ENCODE results near the gene MAP3K3.
A peak's percentile ranks its signal among the peaks of the same experiment; 100 is the strongest.

The MAP3K3 gene

DNA sequence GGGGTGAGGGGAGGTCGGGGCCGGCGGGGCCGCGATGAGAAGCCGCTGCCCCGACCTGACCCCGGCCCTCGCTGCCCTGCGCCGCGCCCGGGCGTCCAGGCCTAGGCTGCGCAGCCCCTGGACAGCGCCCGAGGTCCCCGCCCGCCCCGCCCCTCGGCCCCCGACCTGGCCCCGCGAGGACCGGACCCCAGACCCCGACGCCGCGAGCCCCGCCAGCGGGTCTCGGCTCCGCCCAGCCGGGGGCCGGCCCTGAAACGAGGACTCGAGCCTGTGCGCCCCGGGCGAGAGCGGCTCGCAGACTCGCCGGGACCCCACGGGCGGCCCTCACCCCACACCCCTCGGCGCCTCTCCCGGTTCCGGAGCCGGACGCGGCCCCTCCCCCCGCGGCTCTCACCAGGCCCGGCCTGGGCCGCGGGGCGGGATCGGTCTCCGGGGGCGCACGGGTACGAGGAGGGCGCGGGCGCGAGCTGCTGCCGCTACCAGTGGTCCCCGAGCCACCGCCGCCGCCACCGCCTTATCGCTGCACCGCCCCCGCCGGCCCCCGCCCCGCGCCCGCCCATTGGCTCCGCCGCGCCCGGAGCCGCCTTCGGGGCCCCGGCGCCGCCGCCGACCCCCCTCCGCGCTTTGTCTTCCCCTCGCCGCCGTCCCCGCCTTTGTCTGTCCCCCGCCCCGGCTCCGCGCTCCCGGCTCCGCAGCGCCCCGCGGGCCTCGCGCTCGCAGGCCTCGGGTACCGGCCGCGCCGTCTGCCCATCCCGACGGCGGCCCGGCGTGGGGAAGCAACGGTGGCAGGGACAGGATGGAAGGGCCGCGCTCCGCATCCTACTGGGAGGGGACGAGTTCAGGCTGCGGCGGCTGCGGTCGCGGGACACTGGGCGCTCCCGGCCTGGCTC, 77.7 kb downstream of the MAP3K3 start, which contains the start of gene LIMD2:
Gene LIMD2, minus strand, starts transcription at position 488 of the 890 bp plus-strand sequence. CDS start 827 bp downstream, outside the sequence.
- Histone ChIP-seq H3K27me3 (ENCODE audit: low read length) (no peaks in the 10 kb centered on the region), H3K36me3 (ENCODE audit: low read length) (no peaks in the 10 kb centered on the region; the same call in 1 of the 2 replicates), H3K9ac (ENCODE audit: low read length) (peak within 1 kb of the TSS; percentile 99), H4K20me1 (ENCODE audit: low read depth, low read length) (no peaks in the 10 kb centered on the region), H3K9me2 (replicated peaks; ENCODE audit: insufficient read depth, low read length) (no peaks in the 10 kb centered on the region), H2AFZ (ENCODE audit: low read depth, low read length, severe bottlenecking) (no peak within 1 kb of the TSS), H3K4me3 (ENCODE audit: insufficient read depth, low read length, poor library complexity, severe bottlenecking) (peak within 1 kb of the TSS; percentile 73), H3K79me2 (ENCODE audit: insufficient read depth, low read length) (peaks cover 12% of the 10 kb centered on the region), H3K27ac (ENCODE audit: low read depth, low read length) (peak within 1 kb of the TSS; percentile 98), H3K4me2 (ENCODE audit: low read depth, low read length, poor library complexity, severe bottlenecking) (peak within 1 kb of the TSS; percentile 93), H3K9me3 (ENCODE audit: insufficient read depth, low read length) (no peaks in the 10 kb centered on the region), H3F3A (ENCODE audit: insufficient read depth) (peaks cover 48% of the 10 kb centered on the region)
- TF ChIP-seq, protein P1, sequence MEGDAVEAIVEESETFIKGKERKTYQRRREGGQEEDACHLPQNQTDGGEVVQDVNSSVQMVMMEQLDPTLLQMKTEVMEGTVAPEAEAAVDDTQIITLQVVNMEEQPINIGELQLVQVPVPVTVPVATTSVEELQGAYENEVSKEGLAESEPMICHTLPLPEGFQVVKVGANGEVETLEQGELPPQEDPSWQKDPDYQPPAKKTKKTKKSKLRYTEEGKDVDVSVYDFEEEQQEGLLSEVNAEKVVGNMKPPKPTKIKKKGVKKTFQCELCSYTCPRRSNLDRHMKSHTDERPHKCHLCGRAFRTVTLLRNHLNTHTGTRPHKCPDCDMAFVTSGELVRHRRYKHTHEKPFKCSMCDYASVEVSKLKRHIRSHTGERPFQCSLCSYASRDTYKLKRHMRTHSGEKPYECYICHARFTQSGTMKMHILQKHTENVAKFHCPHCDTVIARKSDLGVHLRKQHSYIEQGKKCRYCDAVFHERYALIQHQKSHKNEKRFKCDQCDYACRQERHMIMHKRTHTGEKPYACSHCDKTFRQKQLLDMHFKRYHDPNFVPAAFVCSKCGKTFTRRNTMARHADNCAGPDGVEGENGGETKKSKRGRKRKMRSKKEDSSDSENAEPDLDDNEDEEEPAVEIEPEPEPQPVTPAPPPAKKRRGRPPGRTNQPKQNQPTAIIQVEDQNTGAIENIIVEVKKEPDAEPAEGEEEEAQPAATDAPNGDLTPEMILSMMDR (IDR thresholded peaks at IDR 0.05; ENCODE audit: insufficient read depth, low read length, poor library complexity, severe bottlenecking) = no peak
- TF ChIP-seq EZH2phosphoT487 (conservative IDR thresholded peaks at IDR 0.05; ENCODE audit: low read length) = no peak

DNA sequence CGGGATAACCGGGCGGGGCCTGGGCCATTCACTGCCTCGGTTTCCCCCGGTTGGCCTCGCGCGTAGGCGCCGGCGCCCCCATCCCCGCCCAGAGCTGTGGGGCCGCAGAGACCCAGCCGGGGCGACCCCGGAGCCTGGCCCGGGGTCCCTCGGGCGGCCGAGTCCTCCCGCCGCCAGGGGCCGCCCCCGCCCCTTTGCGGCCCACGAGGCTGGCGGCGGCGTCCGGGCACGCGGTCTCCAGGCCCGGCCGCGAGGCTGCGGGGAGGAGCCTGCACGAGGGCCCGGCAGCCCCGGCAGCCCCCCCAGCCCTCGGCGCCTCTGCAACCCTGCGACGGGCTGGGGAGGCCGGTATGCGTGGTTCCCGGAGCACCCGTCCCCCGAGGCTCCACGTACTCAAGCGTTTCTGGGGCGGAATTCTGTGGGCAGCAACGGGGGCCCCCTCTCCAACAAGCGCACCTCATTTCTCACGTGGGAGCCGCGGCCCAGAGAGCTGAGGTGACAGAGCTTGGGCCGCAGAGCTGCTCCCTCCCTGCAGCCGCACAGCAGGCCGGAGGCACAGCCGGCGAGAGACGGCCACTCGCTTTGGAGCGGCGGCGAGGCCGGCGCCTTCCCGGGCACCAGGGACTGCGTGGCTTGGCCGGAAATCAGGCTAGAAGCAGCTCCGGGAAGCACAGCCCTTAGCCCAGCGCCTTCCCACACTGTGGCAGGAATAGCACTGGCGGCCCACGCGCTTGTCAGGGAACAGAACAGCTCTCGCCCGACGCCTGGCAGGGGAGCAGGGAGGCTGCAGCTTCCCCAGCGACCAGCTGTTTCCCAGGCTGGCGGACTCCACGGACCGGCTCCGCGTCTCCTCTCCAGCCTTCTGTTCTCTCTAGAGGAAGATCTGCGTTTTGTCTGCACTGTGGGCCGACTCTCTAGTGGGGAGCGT, 78.6 kb downstream of the MAP3K3 start:
- no peak overlapping the region for H2AFZ ChIP-seq (ENCODE audit: low read depth, low read length, severe bottlenecking)

DNA sequence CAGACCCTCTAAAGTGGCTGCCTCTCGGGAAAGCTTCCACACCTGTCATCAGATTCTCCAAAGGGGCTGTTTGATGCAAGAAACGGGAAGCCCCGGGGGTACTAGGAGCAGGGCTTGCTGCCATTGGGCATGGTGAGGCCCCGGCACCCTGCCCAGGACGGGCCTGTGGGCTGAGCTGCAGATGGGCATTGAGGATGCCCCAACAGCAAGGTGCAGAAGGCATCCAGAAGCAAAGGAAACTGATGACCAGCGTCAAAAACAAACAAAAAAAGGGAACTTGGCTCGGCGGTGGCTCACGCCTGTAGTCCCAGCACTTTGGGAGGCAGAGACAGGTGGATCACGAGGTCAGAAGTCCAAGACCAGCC, 79.2 kb downstream of the MAP3K3 start:
- peak overlapping the region; percentile 98 for H3K27ac ChIP-seq (ENCODE audit: low read depth, low read length)
- H3K4me2 ChIP-seq (ENCODE audit: low read depth, low read length, poor library complexity, severe bottlenecking) = peak overlapping the region; percentile 93
- no peaks in the 10 kb centered on the region; the same call in 1 of the 2 replicates for H3K36me3 ChIP-seq (ENCODE audit: low read length)
- no peaks in the 10 kb centered on the region for H4K20me1 ChIP-seq (ENCODE audit: low read depth, low read length)
- no peak overlapping the region for H2AFZ ChIP-seq (ENCODE audit: low read depth, low read length, severe bottlenecking)
- no peaks in the 10 kb centered on the region for H3K9me2 ChIP-seq (replicated peaks; ENCODE audit: insufficient read depth, low read length)
- H3K27me3 ChIP-seq (ENCODE audit: low read length) = no peaks in the 10 kb centered on the region
- no peak for TF ChIP-seq EZH2phosphoT487 (conservative IDR thresholded peaks at IDR 0.05; ENCODE audit: low read length)
- TF ChIP-seq, protein P1 (IDR thresholded peaks at IDR 0.05; ENCODE audit: insufficient read depth, low read length, poor library complexity, severe bottlenecking) = no peak
- peak overlapping the region; percentile 99 for H3K9ac ChIP-seq (ENCODE audit: low read length)
- peaks cover 39% of the 10 kb centered on the region for H3F3A ChIP-seq (ENCODE audit: insufficient read depth)
- H3K79me2 ChIP-seq (ENCODE audit: insufficient read depth, low read length) = peaks cover 12% of the 10 kb centered on the region
- H3K4me3 ChIP-seq (ENCODE audit: insufficient read depth, low read length, poor library complexity, severe bottlenecking) = peak overlapping the region; percentile 45
- no peaks in the 10 kb centered on the region for H3K9me3 ChIP-seq (ENCODE audit: insufficient read depth, low read length)

More for the DNA sequence above, 78.6 kb downstream of the MAP3K3 start:
- TF ChIP-seq EZH2phosphoT487 (conservative IDR thresholded peaks at IDR 0.05; ENCODE audit: low read length) = no peak
- TF ChIP-seq, protein P1 (IDR thresholded peaks at IDR 0.05; ENCODE audit: insufficient read depth, low read length, poor library complexity, severe bottlenecking) = peak; percentile 24
- Histone ChIP-seq H3F3A (ENCODE audit: insufficient read depth) (peaks cover 45% of the 10 kb centered on the region), H3K9me2 (replicated peaks; ENCODE audit: insufficient read depth, low read length) (no peaks in the 10 kb centered on the region), H3K4me3 (ENCODE audit: insufficient read depth, low read length, poor library complexity, severe bottlenecking) (peak overlapping the region; percentile 45), H3K4me2 (ENCODE audit: low read depth, low read length, poor library complexity, severe bottlenecking) (peak overlapping the region; percentile 93), H4K20me1 (ENCODE audit: low read depth, low read length) (no peaks in the 10 kb centered on the region), H3K27ac (ENCODE audit: low read depth, low read length) (peak overlapping the region; percentile 98), H3K36me3 (ENCODE audit: low read length) (no peaks in the 10 kb centered on the region; the same call in 1 of the 2 replicates), H3K79me2 (ENCODE audit: insufficient read depth, low read length) (peaks cover 12% of the 10 kb centered on the region), H3K9ac (ENCODE audit: low read length) (peak overlapping the region; percentile 99), H3K27me3 (ENCODE audit: low read length) (no peaks in the 10 kb centered on the region), H3K9me3 (ENCODE audit: insufficient read depth, low read length) (no peaks in the 10 kb centered on the region)
